OCI-LY7 (cell line): ENCODE results near the gene SATL1.

ENCODE experiments used
- CTCF ChIP-seq: fragments of 200-600 bp; sonication (generic); conservative IDR thresholded peaks from 2 replicates; pipeline ENCODE4 v1.5.1; 2014; ENCODE audit warnings: mild to moderate bottlenecking, antibody characterized with exemption, low read length, moderate library complexity, mixed read lengths
- EZH2phosphoT487 ChIP-seq: fragments of 200-600 bp; sonication (generic); IDR thresholded peaks from 2 replicates; pipeline ENCODE4 v1.6.1; 2018; ENCODE audit warnings: low read depth, borderline replicate concordance, mild to moderate bottlenecking, mixed run types, antibody characterized with exemption, low read length, moderate library complexity, mixed read lengths

- TF ChIP-seq CTCF = peak; percentile 83
- TF ChIP-seq EZH2phosphoT487 = no peak
Observed at GRCh38 chrX:85111347-85111746, 132.2 kb downstream of the SATL1 start.
